Endothelial cell of umbilical vein (primary cell): Measurements from ENCODE around the gene CEP83. TPM values are rescaled to one million over a fixed set of nuclear protein-coding genes. Genes with fewer than 3 reads are reported as not detected.
A peak's percentile ranks its signal among the peaks of the same experiment; 100 is the strongest.

Experiments
- BruUV-seq: library from RNA; stranded (reverse); fragments of 400-500 nt; replicated peaks from 2 replicates; lab custom pipeline; 2021; lab: Mats Ljungman, UMichigan
- CTCF ChIA-PET: fragments of 300-600, 350-600 bp; sonication (Branson Sonifier 250); formaldehyde crosslinking; loops from one replicate; lab custom pipeline; 2021; ENCODE audit warnings: antibody characterized with exemption, inconsistent platforms; lab: Charles Lee
- POLR2A ChIA-PET: fragments of 300-600, 350-600 bp; sonication (Branson Sonifier 250); formaldehyde crosslinking; loops from one replicate; lab custom pipeline; 2021; ENCODE audit warnings: antibody characterized with exemption, inconsistent platforms; lab: Charles Lee
- DNase-seq: peaks from one replicate; pipeline ENCODE4 v3.0.0-alpha.2; 2011; ENCODE audit warnings: low read depth, low spot score
- FAIRE-seq: peaks from 2 replicates; lab custom pipeline; 2011; peaks lifted over from hg19 to GRCh38; lab: Jason Lieb, UNC
- H2AFZ ChIP-seq: 2 replicates; pipeline ENCODE4 v1.6.0; 2012; ENCODE audit warnings: low read depth, low read length, control low read depth, inconsistent platforms
- H3K27ac ChIP-seq: 2 replicates; pipeline ENCODE4 v1.5.1; 2011; ENCODE audit warnings: low read depth, mild to moderate bottlenecking, control low read depth, low read length, moderate library complexity; ENCODE audit not compliant: insufficient read depth
- H3K27me3 ChIP-seq, 2 experiments: 2 replicates each; pipeline versions ENCODE4 v1.6.0 to v1.6.1; 2011; ENCODE audit warnings: low read length in 2 of 2, mixed read lengths in 1 of 2; ENCODE audit not compliant: control insufficient read depth in 2 of 2, insufficient read depth in 2 of 2
- H3K36me3 ChIP-seq, 2 experiments: 2 replicates in 1 of 2; 3 replicates in 1 of 2; pipeline ENCODE4 v1.5.1; 2011; ENCODE audit warnings: low read length in 2 of 2, mild to moderate bottlenecking in 1 of 2, moderate library complexity in 1 of 2; ENCODE audit not compliant: control insufficient read depth in 2 of 2, insufficient read depth in 2 of 2; ENCODE audit errors: extremely low read depth in 1 of 2
- H3K4me1 ChIP-seq: 3 replicates; pipeline ENCODE4 v1.5.1; 2011; ENCODE audit warnings: mild to moderate bottlenecking, low read length; ENCODE audit not compliant: control insufficient read depth, insufficient read depth; ENCODE audit errors: extremely low read depth
- H3K4me2 ChIP-seq: 2 replicates; pipeline ENCODE4 v1.6.1; 2011; ENCODE audit warnings: low read length, control low read depth, mixed read lengths; ENCODE audit not compliant: insufficient read depth
- H3K4me3 ChIP-seq, 3 experiments: fragments of 200-600 bp in 1 of 3; sonication (generic), shearing (Covaris generic) in 1 of 3; replicated peaks in 1 of 3; 2 replicates each; pipeline ENCODE4 v1.5.1; 2011 to 2016; ENCODE audit warnings: control low read depth in 3 of 3, low read length in 3 of 3, mild to moderate bottlenecking in 2 of 3, inconsistent platforms in 1 of 3, low read depth in 1 of 3, moderate library complexity in 1 of 3; ENCODE audit not compliant: insufficient read depth in 1 of 3
- H3K79me2 ChIP-seq: 2 replicates; pipeline ENCODE4 v1.6.0; 2012; ENCODE audit warnings: low read length, inconsistent platforms; ENCODE audit not compliant: control insufficient read depth, insufficient read depth
- H3K9ac ChIP-seq: replicated peaks from 2 replicates; pipeline ENCODE3; 2011; ENCODE audit warnings: low read length, control low read depth; ENCODE audit not compliant: insufficient read depth; ENCODE audit errors: extremely low read depth
- H3K9me1 ChIP-seq: replicated peaks from 3 replicates; pipeline ENCODE4 v1.6.0; 2011; ENCODE audit warnings: mild to moderate bottlenecking, low read length; ENCODE audit not compliant: control insufficient read depth, insufficient read depth; ENCODE audit errors: extremely low read depth
- H3K9me3 ChIP-seq: replicated peaks from 2 replicates; pipeline ENCODE4 v1.5.1; 2012; ENCODE audit warnings: low read length, inconsistent platforms; ENCODE audit not compliant: control insufficient read depth, insufficient read depth
- H4K20me1 ChIP-seq: replicated peaks from 2 replicates; pipeline ENCODE3; 2011; ENCODE audit warnings: mild to moderate bottlenecking, low read length; ENCODE audit not compliant: control insufficient read depth, insufficient read depth; ENCODE audit errors: extremely low read depth
- EZH2 ChIP-seq: IDR thresholded peaks from 2 replicates; pipeline ENCODE4 v1.6.1; 2012; ENCODE audit warnings: borderline replicate concordance, low read depth, mild to moderate bottlenecking, moderate library complexity, low read length, inconsistent platforms; ENCODE audit not compliant: severe bottlenecking
- FOS ChIP-seq: IDR thresholded peaks from 2 replicates; pipeline ENCODE4 v1.6.1; 2011; ENCODE audit warnings: mild to moderate bottlenecking, low read length, moderate library complexity, borderline replicate concordance; ENCODE audit not compliant: insufficient read depth
- GATA2 ChIP-seq: IDR thresholded peaks from 2 replicates; pipeline ENCODE4 v1.7.0; 2011; ENCODE audit warnings: low read depth, mild to moderate bottlenecking, moderate library complexity, mixed read lengths, low read length; ENCODE audit not compliant: insufficient read length, insufficient read depth
- JUN ChIP-seq: IDR thresholded peaks from 2 replicates; pipeline ENCODE4 v1.6.1; 2011; ENCODE audit warnings: borderline replicate concordance, low read depth; ENCODE audit not compliant: insufficient read length, insufficient read depth
- MAX ChIP-seq: IDR thresholded peaks from 2 replicates; pipeline ENCODE4 v1.6.1; 2011; ENCODE audit not compliant: insufficient read depth, insufficient read length
- MYC ChIP-seq: IDR thresholded peaks from one replicate; pipeline ENCODE4 v1.6.1; 2011; ENCODE audit warnings: mild to moderate bottlenecking, low read depth, low read length
- POLR2A ChIP-seq: IDR thresholded peaks from 2 replicates; pipeline ENCODE4 v1.6.1; 2012; ENCODE audit warnings: low read depth, mild to moderate bottlenecking, control low read depth, low read length
- POLR2AphosphoS5 ChIP-seq: IDR thresholded peaks from 2 replicates; pipeline ENCODE4 v1.6.1; 2012; ENCODE audit warnings: low read depth, mild to moderate bottlenecking, control low read depth, low read length, moderate library complexity; ENCODE audit not compliant: insufficient read depth
- dilution Hi-C: fragments of 300-500 bp; cut with MboI; formaldehyde crosslinking; loops from one replicate; pipeline ENCODE4 v1.15.0; 2019; ENCODE audit warnings: low sequenced_read_pairs; ENCODE audit not compliant: extremely low pct_ligation_motif_present
- intact Hi-C: fragments of 100-400 bp; cut with micrococcal nuclease; formaldehyde crosslinking; loops from one replicate; pipeline ENCODE4 v1.10.0; 2022
- polyA plus RNA-seq, 4 experiments: library from polyadenylated mRNA; depleted of rRNA in 3 of 4; stranded (reverse) in 3 of 4; unstranded in 1 of 4; fragments of >200 nt; gene quantifications; 2 replicates each; pipeline versions ENCODE4 v1.2.1 to v1.2.3, GENCODE V29; 2011 to 2012; ENCODE audit warnings: missing spikeins in 1 of 4
- total RNA-seq: library from RNA; stranded (reverse); gene quantifications from 2 replicates; pipeline ENCODE4 v1.2.3, GENCODE V29; 2021
- TF ChIP-seq, protein P1 (sequence below), 2 donors: IDR thresholded peaks; 1 replicate in 1 of 2; 2 replicates in 1 of 2; pipeline ENCODE4 v1.5.1; 2011; ENCODE audit warnings: low read length in 2 of 2, mild to moderate bottlenecking in 2 of 2, moderate library complexity in 2 of 2, control low read depth in 1 of 2, inconsistent platforms in 1 of 2, low read depth in 1 of 2; ENCODE audit not compliant: insufficient read depth in 1 of 2; ENCODE audit errors: extremely low read depth in 1 of 2

Gene CEP83
- total and polyA plus RNA-seq, 2 donors (not counting 3 experiments of a cell fraction or from before 2014, with no cell fraction given) = 2.9 to 15.3 TPM

- Histone ChIP-seq H2AFZ (no peak overlapping the region), H3K36me3 (no peaks in the 10 kb centered on the region), H3K27ac (no peak overlapping the region), H3K27me3 (no peaks in the 10 kb centered on the region), H3K4me2 (no peak overlapping the region), H3K9me1 (no peaks in the 10 kb centered on the region), H4K20me1 (no peaks in the 10 kb centered on the region), H3K9me3 (no peaks in the 10 kb centered on the region), H3K9ac (no peak overlapping the region), H3K4me3 (no peak overlapping the region), H3K79me2 (peaks cover 10% of the 10 kb centered on the region), H3K4me1 (peaks cover 6% of the 10 kb centered on the region)
- TF ChIP-seq, protein P1, sequence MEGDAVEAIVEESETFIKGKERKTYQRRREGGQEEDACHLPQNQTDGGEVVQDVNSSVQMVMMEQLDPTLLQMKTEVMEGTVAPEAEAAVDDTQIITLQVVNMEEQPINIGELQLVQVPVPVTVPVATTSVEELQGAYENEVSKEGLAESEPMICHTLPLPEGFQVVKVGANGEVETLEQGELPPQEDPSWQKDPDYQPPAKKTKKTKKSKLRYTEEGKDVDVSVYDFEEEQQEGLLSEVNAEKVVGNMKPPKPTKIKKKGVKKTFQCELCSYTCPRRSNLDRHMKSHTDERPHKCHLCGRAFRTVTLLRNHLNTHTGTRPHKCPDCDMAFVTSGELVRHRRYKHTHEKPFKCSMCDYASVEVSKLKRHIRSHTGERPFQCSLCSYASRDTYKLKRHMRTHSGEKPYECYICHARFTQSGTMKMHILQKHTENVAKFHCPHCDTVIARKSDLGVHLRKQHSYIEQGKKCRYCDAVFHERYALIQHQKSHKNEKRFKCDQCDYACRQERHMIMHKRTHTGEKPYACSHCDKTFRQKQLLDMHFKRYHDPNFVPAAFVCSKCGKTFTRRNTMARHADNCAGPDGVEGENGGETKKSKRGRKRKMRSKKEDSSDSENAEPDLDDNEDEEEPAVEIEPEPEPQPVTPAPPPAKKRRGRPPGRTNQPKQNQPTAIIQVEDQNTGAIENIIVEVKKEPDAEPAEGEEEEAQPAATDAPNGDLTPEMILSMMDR (IDR thresholded peaks at IDR 0.05; ENCODE audit: extremely low read depth in 1 of 2, insufficient read depth in 1 of 2, low read depth in 1 of 2, low read length in 2 of 2) = no peak
- TF ChIP-seq GATA2 (no peak), FOS (no peak), EZH2 (no peak), POLR2AphosphoS5 (no peak), MAX (no peak), MYC (no peak), JUN (no peak), POLR2A (no peak)
- ChIA-PET CTCF (interaction anchor here (0.5 to 1.1 kb wide), 3 partner anchors 11 to 1529 kb away, joined by 3 read pairs; no protein-coding TSS in a partner anchor), POLR2A (no interaction called here)
- dilution Hi-C loops (no loop called here), intact Hi-C loops (no loop called here)
- peak; percentile 58 for FAIRE-seq
- DNase-seq = peak; percentile 85
- no TSS peak for BruUV-seq
These were observed 31.9 kb downstream of the CEP83 start for GRCh38 chr12:94427501-94428381.
